ENCODE data around the gene YTHDF2.

Gene YTHDF2

GRCh38 chr1:28718166-28718565, 18.6 kb upstream of the YTHDF2 start:
- Histone ChIP-seq H3K27me3 (ENCODE audit: low read length) (no peaks in the 10 kb centered on the region), H3F3A (ENCODE audit: insufficient read depth) (no peaks in the 10 kb centered on the region), H3K9ac (ENCODE audit: low read length) (no peak overlapping the region), H3K9me3 (ENCODE audit: insufficient read depth, low read length) (no peaks in the 10 kb centered on the region), H4K20me1 (ENCODE audit: low read depth, low read length) (no peaks in the 10 kb centered on the region), H3K9me2 (replicated peaks; ENCODE audit: insufficient read depth, low read length) (no peaks in the 10 kb centered on the region), H3K36me3 (ENCODE audit: low read length) (no peaks in the 10 kb centered on the region), H3K4me3 (ENCODE audit: insufficient read depth, low read length, poor library complexity, severe bottlenecking) (no peak overlapping the region), H2AFZ (ENCODE audit: low read depth, low read length, severe bottlenecking) (no peak overlapping the region), H3K79me2 (ENCODE audit: insufficient read depth, low read length) (no peaks in the 10 kb centered on the region), H3K27ac (ENCODE audit: low read depth, low read length) (no peak overlapping the region), H3K4me2 (ENCODE audit: low read depth, low read length, poor library complexity, severe bottlenecking) (no peak overlapping the region)
- TF ChIP-seq EZH2phosphoT487 (conservative IDR thresholded peaks at IDR 0.05; ENCODE audit: low read length) (no peak), CTCF (IDR thresholded peaks at IDR 0.05; ENCODE audit: insufficient read depth, low read length, poor library complexity, severe bottlenecking) (no peak)

- no peak overlapping the region for H3K9ac ChIP-seq (ENCODE audit: low read length)
- H3F3A ChIP-seq (ENCODE audit: insufficient read depth), result no peaks in the 10 kb centered on the region
- H3K27me3 ChIP-seq (ENCODE audit: low read length), result no peaks in the 10 kb centered on the region
- TF ChIP-seq EZH2phosphoT487 (conservative IDR thresholded peaks at IDR 0.05; ENCODE audit: low read length), result no peak
- no peak for TF ChIP-seq CTCF (IDR thresholded peaks at IDR 0.05; ENCODE audit: insufficient read depth, low read length, poor library complexity, severe bottlenecking)
- no peak overlapping the region for H3K4me2 ChIP-seq (ENCODE audit: low read depth, low read length, poor library complexity, severe bottlenecking)
- H3K9me3 ChIP-seq (ENCODE audit: insufficient read depth, low read length), result no peaks in the 10 kb centered on the region
- no peaks in the 10 kb centered on the region for H3K36me3 ChIP-seq (ENCODE audit: low read length)
- no peaks in the 10 kb centered on the region for H3K9me2 ChIP-seq (replicated peaks; ENCODE audit: insufficient read depth, low read length)
- no peaks in the 10 kb centered on the region for H3K79me2 ChIP-seq (ENCODE audit: insufficient read depth, low read length)
- H3K4me3 ChIP-seq (ENCODE audit: insufficient read depth, low read length, poor library complexity, severe bottlenecking), result no peak overlapping the region
- no peak overlapping the region for H2AFZ ChIP-seq (ENCODE audit: low read depth, low read length, severe bottlenecking)
- H3K27ac ChIP-seq (ENCODE audit: low read depth, low read length), result no peak overlapping the region
- no peaks in the 10 kb centered on the region for H4K20me1 ChIP-seq (ENCODE audit: low read depth, low read length)
Observed at GRCh38 chr1:28718586-28719331, 18.0 kb upstream of the YTHDF2 start.

GRCh38 chr1:28719332-28719619, 17.5 kb upstream of the YTHDF2 start:
- no peaks in the 10 kb centered on the region for H3K36me3 ChIP-seq (ENCODE audit: low read length)
- no peaks in the 10 kb centered on the region for H3K9me3 ChIP-seq (ENCODE audit: insufficient read depth, low read length)
- H3K4me2 ChIP-seq (ENCODE audit: low read depth, low read length, poor library complexity, severe bottlenecking), result no peak overlapping the region
- H3K27ac ChIP-seq (ENCODE audit: low read depth, low read length), result no peak overlapping the region
- no peaks in the 10 kb centered on the region for H3F3A ChIP-seq (ENCODE audit: insufficient read depth)
- no peak overlapping the region for H2AFZ ChIP-seq (ENCODE audit: low read depth, low read length, severe bottlenecking)
- H4K20me1 ChIP-seq (ENCODE audit: low read depth, low read length), result no peaks in the 10 kb centered on the region
- H3K9me2 ChIP-seq (replicated peaks; ENCODE audit: insufficient read depth, low read length), result no peaks in the 10 kb centered on the region
- H3K4me3 ChIP-seq (ENCODE audit: insufficient read depth, low read length, poor library complexity, severe bottlenecking), result no peak overlapping the region
- no peak for TF ChIP-seq EZH2phosphoT487 (conservative IDR thresholded peaks at IDR 0.05; ENCODE audit: low read length)
- no peak for TF ChIP-seq CTCF (IDR thresholded peaks at IDR 0.05; ENCODE audit: insufficient read depth, low read length, poor library complexity, severe bottlenecking)
- no peaks in the 10 kb centered on the region for H3K79me2 ChIP-seq (ENCODE audit: insufficient read depth, low read length)
- H3K27me3 ChIP-seq (ENCODE audit: low read length), result no peaks in the 10 kb centered on the region
- H3K9ac ChIP-seq (ENCODE audit: low read length), result no peak overlapping the region

All from SU-DHL-6 (cell line).